Mucosa of descending colon (tissue), 3 donors: ENCODE results near the gene CAMKMT. TPM values are rescaled to one million over a fixed set of nuclear protein-coding genes. Genes with fewer than 3 reads are reported as not detected.
"Not testable (repeated sequence)": the region's sequence is repeated elsewhere in the genome, so short reads cannot be mapped to it uniquely, and the experiment has no call there.

Experiments used
- ATAC-seq: fragments of 200-7000 bp; cut with Tn5 transposase; one replicate; pipeline ENCODE4 v1.9.1; 2020; ENCODE audit warnings: mild to moderate bottlenecking, moderate library complexity
- DNase-seq, 3 donors: peaks; one replicate each; pipeline ENCODE4 v3.0.0-alpha.2; 2020
- H3K36me3 ChIP-seq: fragments of 200-600 bp; one replicate; pipeline ENCODE4 v1.8.0; 2021; ENCODE audit warnings: low read depth, mild to moderate bottlenecking
- H3K4me1 ChIP-seq: fragments of 200-600 bp; one replicate; pipeline ENCODE4 v1.8.0; 2021; ENCODE audit warnings: low read depth, mild to moderate bottlenecking
- H3K4me3 ChIP-seq: fragments of 200-600 bp; one replicate; pipeline ENCODE4 v1.8.0; 2021; ENCODE audit warnings: mild to moderate bottlenecking
- H3K9me3 ChIP-seq: fragments of 200-600 bp; one replicate; pipeline ENCODE4 v1.8.0; 2021; ENCODE audit warnings: mild to moderate bottlenecking
- intact Hi-C, 2 donors: fragments of 100-400 bp; cut with DNase I in 1 of 2; cut with micrococcal nuclease in 1 of 2; formaldehyde crosslinking; loops; one replicate each; pipeline versions ENCODE4 v1.11.0 to v1.11.1; 2022; cut with DNase I, micrococcal nuclease
- total RNA-seq, 3 donors: library from RNA; stranded (reverse); fragmentation: NEBNext Ultra II Directional in 2 of 3; extraction: Animal tissue kit (Norgen Biotek cat#: 25700) in 2 of 3; gene quantifications; one replicate each; pipeline versions ENCODE4 v1.2.1 to v1.2.4, GENCODE V29; 2021 to 2023
- TF ChIP-seq, protein P1 (sequence below): fragments of 200-600 bp; IDR thresholded peaks from one replicate; pipeline ENCODE4 v1.8.0; 2022; ENCODE audit warnings: antibody characterized with exemption, mild to moderate bottlenecking
- donor health status: DM: no; HTN: no; CAD: no; lungs with moderate emphysema.
- donor health status: DM: no; HTN: no; CAD: no.
- donor health status: DM: no; HTN: yes; CAD: no.

The CAMKMT gene
- total RNA-seq, 3 donors from 2014 or later = 13.2 to 16.0 (median 14.1) TPM

- ATAC-seq = no peak
- no peaks in the 10 kb centered on the region for H3K36me3 ChIP-seq
These were observed 5.8 kb downstream of the CAMKMT start for GRCh38 chr2:44367591-44367990.

GRCh38 chr2:44369392-44369791, 7.6 kb downstream of the CAMKMT start:
- no peak for ATAC-seq
- Histone ChIP-seq H3K4me3 (no peak overlapping the region), H3K4me1 (no peaks in the 10 kb centered on the region), H3K9me3 (no peaks in the 10 kb centered on the region), H3K36me3 (no peaks in the 10 kb centered on the region)
- TF ChIP-seq, protein P1, sequence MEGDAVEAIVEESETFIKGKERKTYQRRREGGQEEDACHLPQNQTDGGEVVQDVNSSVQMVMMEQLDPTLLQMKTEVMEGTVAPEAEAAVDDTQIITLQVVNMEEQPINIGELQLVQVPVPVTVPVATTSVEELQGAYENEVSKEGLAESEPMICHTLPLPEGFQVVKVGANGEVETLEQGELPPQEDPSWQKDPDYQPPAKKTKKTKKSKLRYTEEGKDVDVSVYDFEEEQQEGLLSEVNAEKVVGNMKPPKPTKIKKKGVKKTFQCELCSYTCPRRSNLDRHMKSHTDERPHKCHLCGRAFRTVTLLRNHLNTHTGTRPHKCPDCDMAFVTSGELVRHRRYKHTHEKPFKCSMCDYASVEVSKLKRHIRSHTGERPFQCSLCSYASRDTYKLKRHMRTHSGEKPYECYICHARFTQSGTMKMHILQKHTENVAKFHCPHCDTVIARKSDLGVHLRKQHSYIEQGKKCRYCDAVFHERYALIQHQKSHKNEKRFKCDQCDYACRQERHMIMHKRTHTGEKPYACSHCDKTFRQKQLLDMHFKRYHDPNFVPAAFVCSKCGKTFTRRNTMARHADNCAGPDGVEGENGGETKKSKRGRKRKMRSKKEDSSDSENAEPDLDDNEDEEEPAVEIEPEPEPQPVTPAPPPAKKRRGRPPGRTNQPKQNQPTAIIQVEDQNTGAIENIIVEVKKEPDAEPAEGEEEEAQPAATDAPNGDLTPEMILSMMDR = no peak
- DNase-seq = no peak
- intact Hi-C loops = no loop called here

More at GRCh38 chr2:44367591-44367990, 5.8 kb downstream of the CAMKMT start:
- peaks cover 7% of the 10 kb centered on the region for H3K4me1 ChIP-seq
- TF ChIP-seq, protein P1 = no peak
- intact Hi-C loops = no loop called here
- H3K4me3 ChIP-seq = no peak overlapping the region
- no peak for DNase-seq
- H3K9me3 ChIP-seq = no peaks in the 10 kb centered on the region

- TF ChIP-seq, protein P1 = no peak
- ATAC-seq (no peak), DNase-seq (no peak)
- Histone ChIP-seq H3K36me3 (no peaks in the 10 kb centered on the region), H3K4me3 (no peak overlapping the region), H3K4me1 (no peaks in the 10 kb centered on the region), H3K9me3 (no peaks in the 10 kb centered on the region)
- intact Hi-C loops = no loop called here
These were observed 9.7 kb downstream of the CAMKMT start for GRCh38 chr2:44371445-44371844.

DNA sequence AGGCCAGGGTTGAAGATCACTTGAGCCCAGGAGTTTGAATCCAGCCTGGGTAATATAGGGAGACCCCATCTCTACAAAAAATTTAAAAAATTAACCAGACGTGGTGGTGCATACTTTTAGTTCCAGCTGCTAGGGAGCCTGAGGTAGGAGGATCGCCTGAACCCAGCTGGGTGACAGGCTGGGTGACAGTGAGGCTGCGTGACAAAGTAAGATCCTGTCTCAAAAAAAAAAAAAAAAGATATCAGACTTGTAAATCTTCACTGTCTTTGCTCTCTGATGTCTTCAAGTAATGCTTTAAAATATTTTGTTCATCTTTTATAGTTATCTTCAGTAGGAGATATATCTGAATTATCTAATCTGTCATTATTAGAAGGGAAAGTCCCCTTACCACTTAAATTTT, 10.5 kb downstream of the CAMKMT start:
- TF ChIP-seq, protein P1 = no peak
- intact Hi-C loops = no loop called here
- Histone ChIP-seq H3K9me3 (no peaks in the 10 kb centered on the region), H3K4me1 (no peaks in the 10 kb centered on the region), H3K36me3 (no peaks in the 10 kb centered on the region), H3K4me3 (no peak overlapping the region)
- ATAC-seq (no peak), DNase-seq (no peak)

DNA sequence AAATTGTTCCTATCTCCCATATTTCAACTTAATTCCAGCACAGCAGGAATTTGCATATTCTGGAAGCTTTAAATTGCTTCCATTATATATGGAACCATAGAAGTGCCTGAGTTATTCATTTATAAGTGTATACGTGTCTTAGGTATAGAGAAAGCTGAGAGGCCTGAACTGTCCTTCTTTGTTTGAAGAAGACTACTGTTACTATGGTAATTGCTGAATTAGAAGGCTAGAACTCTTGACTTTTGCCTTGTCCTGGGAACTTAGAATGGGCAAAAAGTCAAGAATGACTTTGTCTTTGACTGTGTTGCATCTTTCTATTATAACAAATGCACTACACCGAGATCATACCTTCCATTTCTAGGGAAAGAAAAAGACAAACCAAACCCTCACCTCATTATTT, 15.7 kb downstream of the CAMKMT start:
- no peaks in the 10 kb centered on the region for H3K4me1 ChIP-seq
- H3K9me3 ChIP-seq = no peaks in the 10 kb centered on the region
- TF ChIP-seq, protein P1 = no peak
- H3K36me3 ChIP-seq = no peaks in the 10 kb centered on the region
- ATAC-seq (no peak), DNase-seq (no peak)
- no peak overlapping the region for H3K4me3 ChIP-seq
- intact Hi-C loops = no loop called here

DNA sequence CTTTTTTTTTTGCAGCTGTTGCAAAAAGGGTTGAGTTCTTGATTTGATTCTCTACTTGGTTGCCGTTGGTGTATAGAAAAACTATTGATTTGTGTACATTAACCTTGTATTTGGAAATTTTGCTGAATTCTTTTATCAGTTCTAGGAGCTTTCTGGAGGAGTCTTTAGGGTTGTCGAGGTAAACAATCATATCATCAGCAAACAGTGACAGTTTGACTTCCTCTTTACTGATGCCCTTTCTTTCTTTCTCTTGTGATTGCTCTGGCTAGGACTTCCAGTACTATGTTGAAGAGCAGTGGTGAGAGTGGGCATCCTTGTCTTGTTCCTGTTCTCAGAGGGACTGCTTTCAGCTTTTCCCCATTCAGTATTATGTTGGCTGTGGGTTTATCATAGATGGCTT, 23.5 kb downstream of the CAMKMT start:
- DNase-seq = not testable (repeated sequence)

More for the DNA sequence above, 23.5 kb downstream of the CAMKMT start:
- H3K4me1 ChIP-seq, intact Hi-C loops, ATAC-seq, H3K9me3 ChIP-seq, H3K36me3 ChIP-seq, H3K4me3 ChIP-seq: not testable (repeated sequence)
